ENCODE data around the gene KSR2. TPM values are rescaled to one million over a fixed set of nuclear protein-coding genes. Genes with fewer than 3 reads are reported as not detected.

KSR2 gene
- total RNA-seq, 2 donors from 2014 or later: 0.07 to 0.08 TPM

GRCh38 chr12:117778656-117779055, 190.1 kb downstream of the KSR2 start:
- TF ChIP-seq CTCF (IDR thresholded peaks at IDR 0.05): no peak
- H3K36me3 ChIP-seq: no peaks in the 10 kb centered on the region
- no peak overlapping the region for H3K4me3 ChIP-seq
- no peaks in the 10 kb centered on the region for H3K4me1 ChIP-seq
- no peaks in the 10 kb centered on the region for H3K9me3 ChIP-seq
- no peak for DNase-seq (ENCODE audit: low spot score)
- no peaks in the 10 kb centered on the region for H3K27me3 ChIP-seq
- no peak overlapping the region for H3K27ac ChIP-seq

GRCh38 chr12:117774941-117775775, 193.6 kb downstream of the KSR2 start:
- Histone ChIP-seq H3K4me3 (no peak overlapping the region), H3K27me3 (no peaks in the 10 kb centered on the region), H3K27ac (no peak overlapping the region), H3K4me1 (no peaks in the 10 kb centered on the region), H3K9me3 (no peaks in the 10 kb centered on the region), H3K36me3 (no peaks in the 10 kb centered on the region)
- no peak for TF ChIP-seq CTCF (IDR thresholded peaks at IDR 0.05)
- no peak for DNase-seq (ENCODE audit: low spot score)

GRCh38 chr12:117768860-117769259, 199.9 kb downstream of the KSR2 start:
- no peaks in the 10 kb centered on the region for H3K27me3 ChIP-seq
- H3K4me1 ChIP-seq: no peaks in the 10 kb centered on the region
- H3K36me3 ChIP-seq: no peaks in the 10 kb centered on the region
- peaks cover 0 to 9% of the 10 kb centered on the region in 2 donors for H3K9me3 ChIP-seq
- no peak for DNase-seq (ENCODE audit: low spot score)
- no peak for TF ChIP-seq CTCF (IDR thresholded peaks at IDR 0.05)
- H3K27ac ChIP-seq: no peak overlapping the region
- H3K4me3 ChIP-seq: no peak overlapping the region

GRCh38 chr12:117766008-117766407, 202.8 kb downstream of the KSR2 start:
- Histone ChIP-seq H3K4me1 (no peaks in the 10 kb centered on the region), H3K9me3 (peaks cover 0 to 9% of the 10 kb centered on the region in 2 donors), H3K36me3 (no peaks in the 10 kb centered on the region), H3K27ac (no peak overlapping the region), H3K4me3 (no peak overlapping the region), H3K27me3 (no peaks in the 10 kb centered on the region)
- no peak for TF ChIP-seq CTCF (IDR thresholded peaks at IDR 0.05)
- no peak for DNase-seq (ENCODE audit: low spot score)

GRCh38 chr12:117762143-117762542, 206.6 kb downstream of the KSR2 start:
- TF ChIP-seq CTCF (IDR thresholded peaks at IDR 0.05): no peak
- no peak for DNase-seq (ENCODE audit: low spot score)
- no peaks in the 10 kb centered on the region for H3K36me3 ChIP-seq
- no peak overlapping the region for H3K4me3 ChIP-seq
- no peak overlapping the region for H3K27ac ChIP-seq
- no peaks in the 10 kb centered on the region for H3K4me1 ChIP-seq
- H3K27me3 ChIP-seq: no peaks in the 10 kb centered on the region
- peaks cover 0 to 9% of the 10 kb centered on the region in 2 donors for H3K9me3 ChIP-seq

All from right atrium auricular region (tissue), 2 donors.